Right ventricle myocardium superior (tissue), 1 donor: ENCODE data around the gene GFM2. TPM values are rescaled to one million over a fixed set of nuclear protein-coding genes. Genes with fewer than 3 reads are reported as not detected.

Source experiments
- total RNA-seq: library from RNA; stranded (reverse); fragmentation: NEBNext Ultra II Directional; extraction: Animal tissue kit (Norgen Biotek cat#: 25700); gene quantifications from one replicate; pipeline ENCODE4 v1.2.1, GENCODE V29; 2021
- donor health status: DM: no; HTN: yes; CAD: no; lungs with severe emphysema.

GFM2 gene
- total RNA-seq, 1 donor from 2014 or later = 42.3 TPM

Other genes starting within 250 kb of the GFM2 start
- gene ENC1, start 126.4 kb downstream of the GFM2 start, total RNA-seq = 2.3 TPM
- gene HEXB, start 81.9 kb downstream of the GFM2 start, total RNA-seq = 83.6 TPM
- gene NSA2, start 132 bp upstream of the GFM2 start, total RNA-seq = 35.1 TPM
- gene FAM169A, start 99.3 kb upstream of the GFM2 start, total RNA-seq = 3.0 TPM